ENCODE data around the gene FAM120A. TPM values are rescaled to one million over a fixed set of nuclear protein-coding genes. Genes with fewer than 3 reads are reported as not detected.

Gene FAM120A
- total RNA-seq, 1 donor from 2014 or later = 93.1 TPM

GRCh38 chr9:93483497-93483896, 32.0 kb downstream of the FAM120A start:
- Mint-ChIP-seq H3K27ac (ENCODE audit: unreplicated experiment) (no peak overlapping the region), H3K9me3 (ENCODE audit: unreplicated experiment) (no peaks in the 10 kb centered on the region), H3K36me3 (ENCODE audit: unreplicated experiment) (peaks cover 23% of the 10 kb centered on the region), H3K27me3 (ENCODE audit: unreplicated experiment) (no peaks in the 10 kb centered on the region), H3K4me3 (ENCODE audit: unreplicated experiment) (no peak overlapping the region), H3K4me1 (ENCODE audit: unreplicated experiment) (peaks cover 39% of the 10 kb centered on the region)
- no peak for TF ChIP-seq CTCF (IDR thresholded peaks at IDR 0.05)
- DNase-seq (ENCODE audit: extremely low spot score, unreplicated experiment) = no peak

DNA sequence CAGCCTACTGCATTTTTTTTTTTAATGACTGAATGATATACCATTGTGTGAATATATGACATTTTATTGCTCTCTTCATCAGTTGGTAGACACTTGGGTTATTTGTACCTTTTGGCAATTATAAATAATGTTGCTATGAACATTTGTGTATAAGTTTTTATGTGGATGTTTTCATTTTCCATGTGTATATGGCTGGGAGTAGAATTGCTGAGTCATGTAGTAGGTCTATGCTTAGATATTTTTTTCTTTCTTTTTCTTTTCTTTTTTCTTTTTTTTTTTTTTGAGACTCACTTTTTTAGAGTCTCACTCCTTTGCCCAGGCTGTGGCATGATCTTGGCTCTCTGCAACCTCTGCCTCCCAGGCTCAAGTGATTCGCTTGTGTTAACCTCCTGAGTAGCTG, 34.8 kb downstream of the FAM120A start:
- Mint-ChIP-seq H3K9me3 (ENCODE audit: unreplicated experiment) (no peaks in the 10 kb centered on the region), H3K27ac (ENCODE audit: unreplicated experiment) (peak overlapping the region; percentile 71), H3K27me3 (ENCODE audit: unreplicated experiment) (no peaks in the 10 kb centered on the region), H3K36me3 (ENCODE audit: unreplicated experiment) (peaks cover 29% of the 10 kb centered on the region), H3K4me1 (ENCODE audit: unreplicated experiment) (peaks cover 38% of the 10 kb centered on the region), H3K4me3 (ENCODE audit: unreplicated experiment) (no peak overlapping the region)
- DNase-seq (ENCODE audit: extremely low spot score, unreplicated experiment) = no peak
- TF ChIP-seq CTCF (IDR thresholded peaks at IDR 0.05) = no peak

DNA sequence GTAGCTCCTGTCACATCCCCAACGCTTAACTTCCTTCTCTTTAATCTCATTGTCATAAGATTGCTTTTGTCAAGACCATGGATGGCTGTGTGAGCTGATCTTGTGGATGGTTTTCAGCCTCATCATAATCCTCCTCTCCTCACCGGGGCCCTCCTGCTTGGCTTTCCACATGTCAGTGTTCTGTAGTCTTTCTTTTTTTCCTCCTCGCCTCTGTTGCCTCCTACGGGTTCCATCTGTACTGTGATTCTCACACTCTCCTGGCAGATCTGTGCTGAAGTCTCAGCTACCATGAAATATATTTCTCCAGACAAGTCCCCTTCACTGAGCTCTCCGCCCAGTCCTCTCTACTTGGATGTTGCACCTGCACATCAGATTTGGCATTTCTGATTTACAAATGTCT, 36.8 kb downstream of the FAM120A start:
- Mint-ChIP-seq H3K4me3 (ENCODE audit: unreplicated experiment) (no peak overlapping the region), H3K36me3 (ENCODE audit: unreplicated experiment) (peaks cover 26% of the 10 kb centered on the region), H3K27me3 (ENCODE audit: unreplicated experiment) (no peaks in the 10 kb centered on the region), H3K9me3 (ENCODE audit: unreplicated experiment) (no peaks in the 10 kb centered on the region), H3K4me1 (ENCODE audit: unreplicated experiment) (peaks cover 42% of the 10 kb centered on the region), H3K27ac (ENCODE audit: unreplicated experiment) (peak overlapping the region; percentile 1)
- DNase-seq (ENCODE audit: extremely low spot score, unreplicated experiment) = no peak
- TF ChIP-seq CTCF (IDR thresholded peaks at IDR 0.05) = no peak

- Mint-ChIP-seq H3K4me1 (ENCODE audit: unreplicated experiment) (peaks cover 24% of the 10 kb centered on the region), H3K27me3 (ENCODE audit: unreplicated experiment) (no peaks in the 10 kb centered on the region), H3K36me3 (ENCODE audit: unreplicated experiment) (peaks cover 30% of the 10 kb centered on the region), H3K27ac (ENCODE audit: unreplicated experiment) (peak overlapping the region; percentile 85), H3K9me3 (ENCODE audit: unreplicated experiment) (no peaks in the 10 kb centered on the region), H3K4me3 (ENCODE audit: unreplicated experiment) (no peak overlapping the region)
- DNase-seq (ENCODE audit: extremely low spot score, unreplicated experiment) = no peak
- no peak for TF ChIP-seq CTCF (IDR thresholded peaks at IDR 0.05)
Observed at GRCh38 chr9:93491593-93492232, 40.2 kb downstream of the FAM120A start.

DNA sequence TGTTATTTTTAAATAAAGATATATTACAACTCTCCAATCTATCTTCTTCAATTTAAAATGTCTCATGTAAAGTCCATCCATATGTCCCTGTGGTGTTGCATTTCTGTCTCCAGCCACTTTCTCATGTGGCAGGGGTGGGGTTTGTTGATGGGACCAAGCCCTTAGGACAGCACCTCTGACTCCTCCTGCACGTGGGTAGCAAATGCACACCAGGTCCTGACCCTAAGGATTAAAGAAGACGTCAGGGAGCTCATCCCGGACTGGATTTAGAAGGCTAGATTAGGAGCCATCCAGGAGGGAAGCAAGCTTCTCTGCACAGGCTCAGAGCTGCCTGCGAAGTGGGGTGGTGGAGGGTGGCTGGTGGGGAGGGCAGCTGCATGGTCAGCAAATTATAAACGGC, 40.8 kb downstream of the FAM120A start:
- no peak for DNase-seq (ENCODE audit: extremely low spot score, unreplicated experiment)
- H3K9me3 Mint-ChIP-seq (ENCODE audit: unreplicated experiment) = no peaks in the 10 kb centered on the region
- H3K4me1 Mint-ChIP-seq (ENCODE audit: unreplicated experiment) = peaks cover 21% of the 10 kb centered on the region
- peaks cover 28% of the 10 kb centered on the region for H3K36me3 Mint-ChIP-seq (ENCODE audit: unreplicated experiment)
- no peak overlapping the region for H3K27ac Mint-ChIP-seq (ENCODE audit: unreplicated experiment)
- no peaks in the 10 kb centered on the region for H3K27me3 Mint-ChIP-seq (ENCODE audit: unreplicated experiment)
- no peak overlapping the region for H3K4me3 Mint-ChIP-seq (ENCODE audit: unreplicated experiment)
- TF ChIP-seq CTCF (IDR thresholded peaks at IDR 0.05) = no peak
